GM06990 (cell line): ENCODE data around the gene LMO7.

Experiments used
- DNase-seq: peaks from one replicate; pipeline ENCODE4 v3.0.0-alpha.2; 2011; ENCODE audit not compliant: insufficient read length; ENCODE audit errors: extremely low read depth
- H3K27me3 ChIP-seq: replicated peaks from 2 replicates; pipeline ENCODE4 v1.6.0; 2011; ENCODE audit warnings: low read length; ENCODE audit not compliant: control insufficient read depth, insufficient read depth
- H3K36me3 ChIP-seq: 2 replicates; pipeline ENCODE4 v1.5.1; 2011; ENCODE audit warnings: low read length; ENCODE audit not compliant: control insufficient read depth, insufficient read depth
- H3K4me3 ChIP-seq: replicated peaks from 2 replicates; pipeline ENCODE4 v1.5.1; 2011; ENCODE audit warnings: low read depth, mild to moderate bottlenecking, control low read depth, low read length
- CTCF ChIP-seq: IDR thresholded peaks from 2 replicates; pipeline ENCODE4 v1.5.1; 2011; ENCODE audit warnings: low read length, control low read depth, mild to moderate bottlenecking, inconsistent platforms; ENCODE audit not compliant: insufficient read depth, poor library complexity, severe bottlenecking

The LMO7 gene

GRCh38 chr13:75871059-75871458 is 234.9 kb downstream of the LMO7 start:
- Histone ChIP-seq H3K27me3 (no peaks in the 10 kb centered on the region), H3K4me3 (no peak overlapping the region), H3K36me3 (no peaks in the 10 kb centered on the region)
- no peak for DNase-seq
- no peak for TF ChIP-seq CTCF

GRCh38 chr13:75872980-75873379 is 236.8 kb downstream of the LMO7 start:
- no peak for DNase-seq
- H3K36me3 ChIP-seq = no peaks in the 10 kb centered on the region
- no peak for TF ChIP-seq CTCF
- no peak overlapping the region for H3K4me3 ChIP-seq
- H3K27me3 ChIP-seq = no peaks in the 10 kb centered on the region

GRCh38 chr13:75873494-75873893 is 237.4 kb downstream of the LMO7 start:
- no peak for TF ChIP-seq CTCF
- no peak for DNase-seq
- H3K4me3 ChIP-seq = no peak overlapping the region
- H3K27me3 ChIP-seq = no peaks in the 10 kb centered on the region
- H3K36me3 ChIP-seq = no peaks in the 10 kb centered on the region

GRCh38 chr13:75875450-75875849 is 239.3 kb downstream of the LMO7 start:
- Histone ChIP-seq H3K27me3 (no peaks in the 10 kb centered on the region), H3K36me3 (no peaks in the 10 kb centered on the region), H3K4me3 (no peak overlapping the region)
- DNase-seq = no peak
- no peak for TF ChIP-seq CTCF

- Histone ChIP-seq H3K36me3 (no peaks in the 10 kb centered on the region), H3K27me3 (no peaks in the 10 kb centered on the region), H3K4me3 (no peak overlapping the region)
- peak; percentile 91 for TF ChIP-seq CTCF
- DNase-seq = peak; percentile 11
These were observed 240.3 kb downstream of the LMO7 start for GRCh38 chr13:75876142-75877050.
